DMS79 treated with DMSO at 0.1 percent for 48 hours (cell line): Measurements from ENCODE around the gene UGT2A3.
"Not testable (repeated sequence)": the region's sequence is repeated elsewhere in the genome, so short reads cannot be mapped to it uniquely, and the experiment has no call there.

ENCODE experiments used
- DNase-seq: peaks from one replicate; lab custom pipeline; 2025; lab: John Stamatoyannopoulos, UW

The UGT2A3 gene

GRCh38 chr4:68951078-68951805, at the start of gene UGT2A3:
UGT2A3 (minus strand) TSS chr4:68951804; CDS start chr4:68951760, 44 bp downstream.
- no peak for DNase-seq

GRCh38 chr4:68997040-68997439, 45.4 kb upstream of the UGT2A3 start:
- no peak for DNase-seq

GRCh38 chr4:68995292-68995691, 43.7 kb upstream of the UGT2A3 start:
- DNase-seq: no peak

GRCh38 chr4:68987007-68987406, 35.4 kb upstream of the UGT2A3 start:
- no peak for DNase-seq

- no peak for DNase-seq
These were observed 33.8 kb upstream of the UGT2A3 start for GRCh38 chr4:68985442-68985841.

- DNase-seq: no peak
These were observed 33.3 kb upstream of the UGT2A3 start for GRCh38 chr4:68984947-68985346.

- DNase-seq: no peak
These were observed 11.8 kb upstream of the UGT2A3 start for GRCh38 chr4:68963374-68963773.

- DNase-seq: no peak
These were observed 11.3 kb upstream of the UGT2A3 start for GRCh38 chr4:68962868-68963267.

- DNase-seq: no peak
These were observed 8.9 kb upstream of the UGT2A3 start for GRCh38 chr4:68960294-68961163.

GRCh38 chr4:68959085-68959484, 7.5 kb upstream of the UGT2A3 start:
- DNase-seq: not testable (repeated sequence)

GRCh38 chr4:68954126-68954525, 2.5 kb upstream of the UGT2A3 start:
- no peak for DNase-seq

GRCh38 chr4:68953056-68953596, 1.5 kb upstream of the UGT2A3 start:
- no peak for DNase-seq

GRCh38 chr4:68951806-68952585, 392 bp upstream of the UGT2A3 start:
- DNase-seq: no peak

GRCh38 chr4:68950033-68950432, 1.6 kb downstream of the UGT2A3 start:
- DNase-seq: no peak

- no peak for DNase-seq
These were observed 2.6 kb downstream of the UGT2A3 start for GRCh38 chr4:68948985-68949384.

GRCh38 chr4:68948044-68948743, 3.4 kb downstream of the UGT2A3 start:
- DNase-seq: no peak

- DNase-seq: no peak
These were observed 22.4 kb downstream of the UGT2A3 start for GRCh38 chr4:68929076-68929737.

GRCh38 chr4:68927165-68927564, 24.4 kb downstream of the UGT2A3 start:
- no peak for DNase-seq

GRCh38 chr4:68922202-68922601, 29.4 kb downstream of the UGT2A3 start:
- DNase-seq: not testable (repeated sequence)

- DNase-seq: no peak
These were observed 30.6 kb downstream of the UGT2A3 start for GRCh38 chr4:68921051-68921450.

GRCh38 chr4:68917016-68917415, 34.6 kb downstream of the UGT2A3 start:
- DNase-seq: no peak
